ENCODE results near the gene DSTYK. TPM values are rescaled to one million over a fixed set of nuclear protein-coding genes. Genes with fewer than 3 reads are reported as not detected.

The DSTYK gene
- total and polyA plus RNA-seq, 2 donors (not counting 3 experiments of a cell fraction or from before 2014, with no cell fraction given), result 3.6 to 8.7 TPM

GRCh38 chr1:205248793-205249601 lies 37.5 kb upstream of the DSTYK start:
- no peak overlapping the region for H3K4me3 ChIP-seq (replicated peaks in 1 of 3; ENCODE audit: insufficient read depth in 1 of 3, low read depth in 1 of 3, low read length in 3 of 3)
- TF ChIP-seq MAX (IDR thresholded peaks at IDR 0.05; ENCODE audit: insufficient read depth, insufficient read length) (no peak), JUN (IDR thresholded peaks at IDR 0.05; ENCODE audit: borderline replicate concordance, insufficient read depth, insufficient read length, low read depth) (no peak), MYC (IDR thresholded peaks at IDR 0.05; ENCODE audit: low read depth, low read length) (no peak), POLR2A (IDR thresholded peaks at IDR 0.05; ENCODE audit: low read depth, low read length) (no peak)
- no peaks in the 10 kb centered on the region for H4K20me1 ChIP-seq (replicated peaks; ENCODE audit: control insufficient read depth, extremely low read depth, insufficient read depth, low read length)
- no peaks in the 10 kb centered on the region for H3K79me2 ChIP-seq (ENCODE audit: control insufficient read depth, insufficient read depth, low read length)
- H2AFZ ChIP-seq (ENCODE audit: low read depth, low read length), result no peak overlapping the region
- H3K36me3 ChIP-seq (ENCODE audit: control insufficient read depth in 2 of 2, extremely low read depth in 1 of 2, insufficient read depth in 2 of 2, low read length in 2 of 2), result no peaks in the 10 kb centered on the region
- peaks cover 0 to 2% of the 10 kb centered on the region in 2 experiments for H3K27me3 ChIP-seq (ENCODE audit: control insufficient read depth in 2 of 2, insufficient read depth in 2 of 2, low read length in 2 of 2)
- no peak overlapping the region for H3K27ac ChIP-seq (ENCODE audit: insufficient read depth, low read depth, low read length)
- DNase-seq (ENCODE audit: low read depth, low spot score) (peak; percentile 69), FAIRE-seq (no peak)
- H3K9me1 ChIP-seq (replicated peaks; ENCODE audit: control insufficient read depth, extremely low read depth, insufficient read depth, low read length), result no peaks in the 10 kb centered on the region
- dilution Hi-C loops (cut with MboI; ENCODE audit: extremely low pct_ligation_motif_present, low sequenced_read_pairs), result no loop called here
- H3K9ac ChIP-seq (replicated peaks; ENCODE audit: extremely low read depth, insufficient read depth, low read length), result no peak overlapping the region
- H3K4me2 ChIP-seq (ENCODE audit: insufficient read depth, low read length), result no peak overlapping the region
- ChIA-PET POLR2A (no interaction called here), CTCF (no interaction called here)
- intact Hi-C loops (cut with micrococcal nuclease), result no loop called here
- H3K9me3 ChIP-seq (replicated peaks; ENCODE audit: control insufficient read depth, insufficient read depth, low read length), result no peaks in the 10 kb centered on the region
- no peaks in the 10 kb centered on the region for H3K4me1 ChIP-seq (ENCODE audit: control insufficient read depth, extremely low read depth, insufficient read depth, low read length)
- no TSS peak for BruUV-seq (replicated peaks)

- BruUV-seq (replicated peaks), result no TSS peak
- Histone ChIP-seq H3K27me3 (ENCODE audit: control insufficient read depth in 2 of 2, insufficient read depth in 2 of 2, low read length in 2 of 2) (peaks cover 0 to 2% of the 10 kb centered on the region in 2 experiments), H3K4me1 (ENCODE audit: control insufficient read depth, extremely low read depth, insufficient read depth, low read length) (no peaks in the 10 kb centered on the region), H3K4me3 (replicated peaks in 1 of 3; ENCODE audit: insufficient read depth in 1 of 3, low read depth in 1 of 3, low read length in 3 of 3) (no peak overlapping the region), H3K9me1 (replicated peaks; ENCODE audit: control insufficient read depth, extremely low read depth, insufficient read depth, low read length) (no peaks in the 10 kb centered on the region), H3K4me2 (ENCODE audit: insufficient read depth, low read length) (no peak overlapping the region), H3K27ac (ENCODE audit: insufficient read depth, low read depth, low read length) (no peak overlapping the region), H2AFZ (ENCODE audit: low read depth, low read length) (no peak overlapping the region), H3K9me3 (replicated peaks; ENCODE audit: control insufficient read depth, insufficient read depth, low read length) (no peaks in the 10 kb centered on the region), H3K36me3 (ENCODE audit: control insufficient read depth in 2 of 2, extremely low read depth in 1 of 2, insufficient read depth in 2 of 2, low read length in 2 of 2) (no peaks in the 10 kb centered on the region), H4K20me1 (replicated peaks; ENCODE audit: control insufficient read depth, extremely low read depth, insufficient read depth, low read length) (no peaks in the 10 kb centered on the region), H3K9ac (replicated peaks; ENCODE audit: extremely low read depth, insufficient read depth, low read length) (no peak overlapping the region), H3K79me2 (ENCODE audit: control insufficient read depth, insufficient read depth, low read length) (no peaks in the 10 kb centered on the region)
- POLR2A ChIA-PET, result no interaction called here
- FAIRE-seq (no peak), DNase-seq (ENCODE audit: low read depth, low spot score) (no peak)
- TF ChIP-seq GATA2 (IDR thresholded peaks at IDR 0.05; ENCODE audit: insufficient read depth, insufficient read length, low read depth, low read length), result no peak
- TF ChIP-seq MAX (IDR thresholded peaks at IDR 0.05; ENCODE audit: insufficient read depth, insufficient read length), result no peak
- TF ChIP-seq EZH2 (IDR thresholded peaks at IDR 0.05; ENCODE audit: borderline replicate concordance, low read depth, low read length, severe bottlenecking), result no peak
- no peak for TF ChIP-seq POLR2AphosphoS5 (IDR thresholded peaks at IDR 0.05; ENCODE audit: insufficient read depth, low read depth, low read length)
- CTCF ChIA-PET, result interaction anchor here (1.1 to 3.9 kb wide), 4 partner anchors 9 to 25 kb away, joined by 3 to 28 read pairs (median 4); no protein-coding TSS in a partner anchor
- intact Hi-C loops (cut with micrococcal nuclease), result no loop called here
- dilution Hi-C loops (cut with MboI; ENCODE audit: extremely low pct_ligation_motif_present, low sequenced_read_pairs), result no loop called here
Observed at GRCh38 chr1:205247130-205247921, 35.8 kb upstream of the DSTYK start.
